Measurements from ENCODE around the gene CCNE1.
"Not testable (repeated sequence)": the region's sequence is repeated elsewhere in the genome, so short reads cannot be mapped to it uniquely, and the experiment has no call there.

CCNE1 gene

DNA sequence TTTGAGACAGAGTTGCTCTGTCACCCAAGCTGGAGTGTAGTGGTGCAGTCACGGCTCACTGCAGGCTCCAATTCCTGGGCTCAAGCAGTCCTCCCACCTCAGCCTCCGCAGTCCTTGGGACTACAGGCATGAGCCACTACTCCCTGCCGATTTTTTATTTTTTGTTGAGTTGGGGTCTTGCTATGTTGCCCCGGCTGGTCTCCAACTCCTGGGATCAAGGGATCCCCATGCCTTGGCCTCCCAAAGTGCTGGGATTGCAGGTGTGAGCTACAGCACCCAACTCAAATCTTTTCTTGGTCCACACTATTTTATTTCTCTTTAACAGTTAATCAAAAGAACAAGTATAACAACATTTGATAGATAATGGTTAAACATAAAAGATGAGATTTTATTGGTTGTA, 7.5 kb downstream of the CCNE1 start:
- no peak overlapping the region for H3K9ac ChIP-seq (ENCODE audit: low read depth, low read length, poor library complexity, severe bottlenecking)
- H3K36me3 ChIP-seq (ENCODE audit: insufficient read depth, low read length) = no peaks in the 10 kb centered on the region; the same call in 1 of the 2 replicates
- no peak overlapping the region for H2AFZ ChIP-seq (ENCODE audit: low read length)
- no peaks in the 10 kb centered on the region for H3K27me3 ChIP-seq (ENCODE audit: insufficient read depth, low read length, poor library complexity, severe bottlenecking)
- H3K4me3 ChIP-seq (ENCODE audit: low read length, poor library complexity, severe bottlenecking) = no peak overlapping the region
- H3K79me2 ChIP-seq (ENCODE audit: insufficient read depth, low read length) = no peaks in the 10 kb centered on the region
- no peaks in the 10 kb centered on the region for H4K20me1 ChIP-seq (ENCODE audit: insufficient read depth, low read length, poor library complexity, severe bottlenecking)
- H3K9me2 ChIP-seq (replicated peaks; ENCODE audit: low read depth, low read length) = no peaks in the 10 kb centered on the region
- TF ChIP-seq EZH2phosphoT487 (IDR thresholded peaks at IDR 0.05; ENCODE audit: borderline replicate concordance) = no peak
- TF ChIP-seq, protein P1, sequence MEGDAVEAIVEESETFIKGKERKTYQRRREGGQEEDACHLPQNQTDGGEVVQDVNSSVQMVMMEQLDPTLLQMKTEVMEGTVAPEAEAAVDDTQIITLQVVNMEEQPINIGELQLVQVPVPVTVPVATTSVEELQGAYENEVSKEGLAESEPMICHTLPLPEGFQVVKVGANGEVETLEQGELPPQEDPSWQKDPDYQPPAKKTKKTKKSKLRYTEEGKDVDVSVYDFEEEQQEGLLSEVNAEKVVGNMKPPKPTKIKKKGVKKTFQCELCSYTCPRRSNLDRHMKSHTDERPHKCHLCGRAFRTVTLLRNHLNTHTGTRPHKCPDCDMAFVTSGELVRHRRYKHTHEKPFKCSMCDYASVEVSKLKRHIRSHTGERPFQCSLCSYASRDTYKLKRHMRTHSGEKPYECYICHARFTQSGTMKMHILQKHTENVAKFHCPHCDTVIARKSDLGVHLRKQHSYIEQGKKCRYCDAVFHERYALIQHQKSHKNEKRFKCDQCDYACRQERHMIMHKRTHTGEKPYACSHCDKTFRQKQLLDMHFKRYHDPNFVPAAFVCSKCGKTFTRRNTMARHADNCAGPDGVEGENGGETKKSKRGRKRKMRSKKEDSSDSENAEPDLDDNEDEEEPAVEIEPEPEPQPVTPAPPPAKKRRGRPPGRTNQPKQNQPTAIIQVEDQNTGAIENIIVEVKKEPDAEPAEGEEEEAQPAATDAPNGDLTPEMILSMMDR (conservative IDR thresholded peaks at IDR 0.05; ENCODE audit: low read length) = no peak
- H3K9me3 ChIP-seq (ENCODE audit: insufficient read depth, low read depth, low read length) = no peaks in the 10 kb centered on the region
- H3K4me2 ChIP-seq (ENCODE audit: low read depth, low read length, poor library complexity, severe bottlenecking) = no peak overlapping the region
- no peaks in the 10 kb centered on the region; the same call in 1 of the 2 replicates for H3F3A ChIP-seq (ENCODE audit: low read depth)
- peaks cover 4% of the 10 kb centered on the region for H3K4me1 ChIP-seq (ENCODE audit: insufficient read depth, low read length, poor library complexity, severe bottlenecking)

DNA sequence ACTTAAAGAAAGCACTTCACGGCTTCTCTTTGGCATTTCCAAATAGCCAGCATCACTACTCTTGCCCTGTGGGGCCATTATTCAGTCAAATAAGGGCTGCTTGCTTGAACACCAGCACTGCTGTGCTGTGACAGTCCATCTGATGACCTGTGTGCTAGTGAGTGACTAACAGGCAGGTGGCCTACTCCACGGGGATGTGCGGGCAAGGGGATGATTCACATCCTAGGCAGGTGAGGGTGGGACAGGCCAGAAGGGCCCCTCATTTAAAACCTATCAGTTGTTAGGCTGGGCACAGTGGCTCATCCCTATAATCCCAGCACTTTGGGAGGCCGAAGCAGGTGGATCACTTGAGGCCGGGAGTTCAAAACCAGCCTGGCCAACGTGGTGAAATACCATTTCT, 8.2 kb downstream of the CCNE1 start:
- no peak overlapping the region for H3K9ac ChIP-seq (ENCODE audit: low read depth, low read length, poor library complexity, severe bottlenecking)
- H3K79me2 ChIP-seq (ENCODE audit: insufficient read depth, low read length) = no peaks in the 10 kb centered on the region
- H3F3A ChIP-seq (ENCODE audit: low read depth) = no peaks in the 10 kb centered on the region
- H3K4me1 ChIP-seq (ENCODE audit: insufficient read depth, low read length, poor library complexity, severe bottlenecking) = peaks cover 3% of the 10 kb centered on the region
- no peak overlapping the region for H3K4me2 ChIP-seq (ENCODE audit: low read depth, low read length, poor library complexity, severe bottlenecking)
- H4K20me1 ChIP-seq (ENCODE audit: insufficient read depth, low read length, poor library complexity, severe bottlenecking) = no peaks in the 10 kb centered on the region
- H3K27me3 ChIP-seq (ENCODE audit: insufficient read depth, low read length, poor library complexity, severe bottlenecking) = no peaks in the 10 kb centered on the region
- TF ChIP-seq EZH2phosphoT487 (IDR thresholded peaks at IDR 0.05; ENCODE audit: borderline replicate concordance) = no peak
- TF ChIP-seq, protein P1 (conservative IDR thresholded peaks at IDR 0.05; ENCODE audit: low read length) = no peak
- no peaks in the 10 kb centered on the region for H3K9me3 ChIP-seq (ENCODE audit: insufficient read depth, low read depth, low read length)
- H3K4me3 ChIP-seq (ENCODE audit: low read length, poor library complexity, severe bottlenecking) = no peak overlapping the region
- H3K36me3 ChIP-seq (ENCODE audit: insufficient read depth, low read length) = no peaks in the 10 kb centered on the region; the same call in 1 of the 2 replicates
- H2AFZ ChIP-seq (ENCODE audit: low read length) = no peak overlapping the region
- no peaks in the 10 kb centered on the region for H3K9me2 ChIP-seq (replicated peaks; ENCODE audit: low read depth, low read length)

DNA sequence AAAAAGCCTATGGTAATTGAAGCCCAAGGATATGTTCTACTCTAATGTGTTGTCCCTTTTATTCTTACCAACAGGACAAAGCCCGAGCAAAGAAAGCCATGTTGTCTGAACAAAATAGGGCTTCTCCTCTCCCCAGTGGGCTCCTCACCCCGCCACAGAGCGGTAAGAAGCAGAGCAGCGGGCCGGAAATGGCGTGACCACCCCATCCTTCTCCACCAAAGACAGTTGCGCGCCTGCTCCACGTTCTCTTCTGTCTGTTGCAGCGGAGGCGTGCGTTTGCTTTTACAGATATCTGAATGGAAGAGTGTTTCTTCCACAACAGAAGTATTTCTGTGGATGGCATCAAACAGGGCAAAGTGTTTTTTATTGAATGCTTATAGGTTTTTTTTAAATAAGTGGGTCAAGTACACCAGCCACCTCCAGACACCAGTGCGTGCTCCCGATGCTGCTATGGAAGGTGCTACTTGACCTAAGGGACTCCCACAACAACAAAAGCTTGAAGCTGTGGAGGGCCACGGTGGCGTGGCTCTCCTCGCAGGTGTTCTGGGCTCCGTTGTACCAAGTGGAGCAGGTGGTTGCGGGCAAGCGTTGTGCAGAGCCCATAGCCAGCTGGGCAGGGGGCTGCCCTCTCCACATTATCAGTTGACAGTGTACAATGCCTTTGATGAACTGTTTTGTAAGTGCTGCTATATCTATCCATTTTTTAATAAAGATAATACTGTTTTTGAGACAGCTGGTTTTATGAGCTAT, 12.0 kb downstream of the CCNE1 start:
- H2AFZ ChIP-seq (ENCODE audit: low read length) = no peak overlapping the region
- H3K9me2 ChIP-seq (replicated peaks; ENCODE audit: low read depth, low read length) = no peaks in the 10 kb centered on the region
- no peaks in the 10 kb centered on the region for H3K9me3 ChIP-seq (ENCODE audit: insufficient read depth, low read depth, low read length)
- TF ChIP-seq EZH2phosphoT487 (IDR thresholded peaks at IDR 0.05; ENCODE audit: borderline replicate concordance) = no peak
- TF ChIP-seq, protein P1 (conservative IDR thresholded peaks at IDR 0.05; ENCODE audit: low read length) = no peak
- no peak overlapping the region for H3K9ac ChIP-seq (ENCODE audit: low read depth, low read length, poor library complexity, severe bottlenecking)
- no peak overlapping the region for H3K4me3 ChIP-seq (ENCODE audit: low read length, poor library complexity, severe bottlenecking)
- H3K79me2 ChIP-seq (ENCODE audit: insufficient read depth, low read length) = no peaks in the 10 kb centered on the region
- no peaks in the 10 kb centered on the region for H3F3A ChIP-seq (ENCODE audit: low read depth)
- H3K36me3 ChIP-seq (ENCODE audit: insufficient read depth, low read length) = no peaks in the 10 kb centered on the region; the same call in 1 of the 2 replicates
- no peak overlapping the region for H3K4me2 ChIP-seq (ENCODE audit: low read depth, low read length, poor library complexity, severe bottlenecking)
- no peaks in the 10 kb centered on the region for H3K27me3 ChIP-seq (ENCODE audit: insufficient read depth, low read length, poor library complexity, severe bottlenecking)
- no peaks in the 10 kb centered on the region for H4K20me1 ChIP-seq (ENCODE audit: insufficient read depth, low read length, poor library complexity, severe bottlenecking)
- H3K4me1 ChIP-seq (ENCODE audit: insufficient read depth, low read length, poor library complexity, severe bottlenecking) = no peaks in the 10 kb centered on the region

DNA sequence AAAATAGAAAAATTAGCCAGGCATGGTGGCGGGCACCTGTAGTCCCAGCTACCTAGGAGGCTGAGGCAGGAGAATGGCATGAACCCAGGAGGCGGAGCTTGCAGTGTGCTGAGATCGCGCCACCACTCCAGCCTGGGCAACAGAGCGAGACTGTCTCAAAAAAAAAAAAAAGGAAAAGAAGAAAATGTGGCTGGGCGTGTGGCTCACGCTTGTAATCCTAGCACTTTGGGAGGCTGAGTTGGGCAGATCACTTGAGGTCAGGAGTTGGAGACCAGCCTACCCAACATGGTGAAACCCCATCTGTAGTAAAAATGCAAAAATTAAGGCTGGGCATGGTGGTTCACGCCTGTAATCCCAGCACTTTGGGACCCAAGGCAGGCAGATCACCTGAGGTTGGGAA, 13.5 kb downstream of the CCNE1 start:
- H4K20me1 ChIP-seq (ENCODE audit: insufficient read depth, low read length, poor library complexity, severe bottlenecking); H3K79me2 ChIP-seq (ENCODE audit: insufficient read depth, low read length); H3K36me3 ChIP-seq (ENCODE audit: insufficient read depth, low read length); H3K9ac ChIP-seq (ENCODE audit: low read depth, low read length, poor library complexity, severe bottlenecking); H3K9me3 ChIP-seq (ENCODE audit: insufficient read depth, low read depth, low read length); H3K4me3 ChIP-seq (ENCODE audit: low read length, poor library complexity, severe bottlenecking); H3K4me1 ChIP-seq (ENCODE audit: insufficient read depth, low read length, poor library complexity, severe bottlenecking); H3K27me3 ChIP-seq (ENCODE audit: insufficient read depth, low read length, poor library complexity, severe bottlenecking); H3K9me2 ChIP-seq (replicated peaks; ENCODE audit: low read depth, low read length); H2AFZ ChIP-seq (ENCODE audit: low read length); H3F3A ChIP-seq (ENCODE audit: low read depth); H3K4me2 ChIP-seq (ENCODE audit: low read depth, low read length, poor library complexity, severe bottlenecking): not testable (repeated sequence)
